Glomerular endothelial cell (primary cell): ENCODE measurements around the gene SGIP1. TPM values are rescaled to one million over a fixed set of nuclear protein-coding genes. Genes with fewer than 3 reads are reported as not detected.

Source experiments
- DNase-seq: peaks from one replicate; pipeline ENCODE4 v3.0.0-alpha.2; 2011; ENCODE audit warnings: low read depth, low spot score; ENCODE audit errors: extremely low read depth
- total RNA-seq: library from RNA; depleted of rRNA; stranded (reverse); fragments of >200 nt; gene quantifications from 2 replicates; pipeline ENCODE4 v1.2.3, GENCODE V29; 2015

The SGIP1 gene
- total RNA-seq, 1 donor from 2014 or later = 39.5 TPM

DNA sequence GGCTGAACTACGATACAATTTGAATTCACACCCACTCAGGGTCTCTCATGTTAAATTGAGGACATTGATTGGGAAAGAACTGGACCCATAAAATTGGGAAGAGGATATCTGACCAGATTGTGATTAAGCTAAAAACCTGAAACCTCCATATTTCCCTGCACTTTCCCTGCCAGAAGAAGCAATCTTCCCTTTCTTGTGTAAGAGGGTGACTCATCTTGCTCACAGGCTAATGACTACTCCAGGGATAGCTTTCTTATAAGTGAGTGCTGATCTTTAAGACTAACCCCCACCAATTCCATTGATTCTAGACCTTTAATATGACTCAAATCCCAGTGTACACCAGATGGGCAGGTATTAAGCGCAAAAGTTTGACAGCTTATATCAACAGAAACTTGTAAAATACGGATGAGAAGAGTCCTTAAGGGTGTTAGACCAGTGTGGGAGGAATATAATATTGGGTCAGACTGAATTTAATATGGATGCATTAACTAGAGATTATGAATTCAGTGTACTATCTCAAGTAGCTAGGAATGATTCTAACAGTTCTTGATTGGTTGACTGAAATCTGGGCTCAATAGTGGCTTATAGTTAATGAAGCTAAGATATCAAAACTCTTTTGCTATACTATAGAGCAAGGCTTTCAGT is 12.1 kb upstream of the SGIP1 start:
- no peak for DNase-seq

- no peak for DNase-seq
Observed at GRCh38 chr1:66523562-66523961, 10.4 kb upstream of the SGIP1 start.

DNA sequence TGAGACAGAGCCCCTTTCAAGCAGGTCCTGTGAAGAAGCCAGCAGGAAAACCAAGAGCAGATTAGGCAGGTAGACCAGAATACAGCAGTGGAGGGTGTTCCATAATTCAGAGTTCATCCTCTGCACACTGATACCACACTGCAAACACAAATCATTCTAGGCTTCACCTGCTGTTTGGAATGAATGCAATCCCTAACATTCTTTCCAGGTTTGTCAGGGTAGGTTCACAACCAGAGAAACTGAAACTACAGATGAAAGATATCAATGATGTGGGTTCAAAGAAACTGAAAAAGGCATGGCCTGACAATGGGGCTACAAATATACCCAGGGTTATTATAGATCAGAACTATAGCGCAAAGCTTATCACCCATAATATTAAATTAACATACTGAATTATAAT is 8.9 kb upstream of the SGIP1 start:
- DNase-seq = no peak

DNA sequence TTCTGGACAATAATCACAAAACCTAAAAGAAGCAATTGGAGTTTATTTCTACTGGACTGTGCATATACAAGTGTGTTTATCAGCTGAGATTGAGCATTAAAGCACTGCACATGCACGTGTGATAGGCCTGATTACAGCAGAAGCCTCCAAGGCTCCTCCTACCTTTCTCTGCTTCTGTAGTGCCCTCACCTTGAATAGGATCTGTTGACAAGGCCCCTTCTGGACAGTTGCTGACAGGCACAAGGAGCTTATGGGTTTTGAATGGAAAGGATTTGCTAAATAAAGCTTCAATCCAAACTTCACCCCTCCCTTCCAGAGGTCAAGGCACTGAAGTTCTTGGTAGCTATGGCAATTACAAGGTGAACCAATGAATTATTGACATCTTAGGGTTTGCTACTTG is 7.9 kb upstream of the SGIP1 start:
- DNase-seq = no peak

- DNase-seq = no peak
Observed at GRCh38 chr1:66526991-66527390, 7.0 kb upstream of the SGIP1 start.

- DNase-seq = peak; percentile 65
Observed at GRCh38 chr1:66527686-66528085, 6.3 kb upstream of the SGIP1 start.

GRCh38 chr1:66528580-66528979 is 5.4 kb upstream of the SGIP1 start:
- DNase-seq = no peak

DNA sequence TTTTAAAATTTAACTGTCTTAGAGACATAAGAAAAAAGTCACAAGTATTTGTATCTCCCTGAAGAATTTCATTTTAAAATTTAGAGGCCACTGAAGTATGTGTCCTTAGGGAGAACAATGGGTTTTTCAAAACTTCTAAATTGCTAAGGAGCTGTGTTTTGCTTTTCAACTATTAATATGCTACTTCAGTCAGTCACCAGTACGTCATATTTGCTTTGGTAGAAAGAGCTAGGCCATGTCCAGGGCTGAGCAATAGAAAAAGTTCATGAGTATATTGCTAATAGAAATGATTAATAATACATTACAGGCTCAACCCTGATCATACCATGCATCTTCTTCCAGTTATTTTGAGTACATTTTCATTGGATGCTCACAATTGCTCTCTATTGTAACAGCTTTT is 1.7 kb upstream of the SGIP1 start:
- DNase-seq = no peak

DNA sequence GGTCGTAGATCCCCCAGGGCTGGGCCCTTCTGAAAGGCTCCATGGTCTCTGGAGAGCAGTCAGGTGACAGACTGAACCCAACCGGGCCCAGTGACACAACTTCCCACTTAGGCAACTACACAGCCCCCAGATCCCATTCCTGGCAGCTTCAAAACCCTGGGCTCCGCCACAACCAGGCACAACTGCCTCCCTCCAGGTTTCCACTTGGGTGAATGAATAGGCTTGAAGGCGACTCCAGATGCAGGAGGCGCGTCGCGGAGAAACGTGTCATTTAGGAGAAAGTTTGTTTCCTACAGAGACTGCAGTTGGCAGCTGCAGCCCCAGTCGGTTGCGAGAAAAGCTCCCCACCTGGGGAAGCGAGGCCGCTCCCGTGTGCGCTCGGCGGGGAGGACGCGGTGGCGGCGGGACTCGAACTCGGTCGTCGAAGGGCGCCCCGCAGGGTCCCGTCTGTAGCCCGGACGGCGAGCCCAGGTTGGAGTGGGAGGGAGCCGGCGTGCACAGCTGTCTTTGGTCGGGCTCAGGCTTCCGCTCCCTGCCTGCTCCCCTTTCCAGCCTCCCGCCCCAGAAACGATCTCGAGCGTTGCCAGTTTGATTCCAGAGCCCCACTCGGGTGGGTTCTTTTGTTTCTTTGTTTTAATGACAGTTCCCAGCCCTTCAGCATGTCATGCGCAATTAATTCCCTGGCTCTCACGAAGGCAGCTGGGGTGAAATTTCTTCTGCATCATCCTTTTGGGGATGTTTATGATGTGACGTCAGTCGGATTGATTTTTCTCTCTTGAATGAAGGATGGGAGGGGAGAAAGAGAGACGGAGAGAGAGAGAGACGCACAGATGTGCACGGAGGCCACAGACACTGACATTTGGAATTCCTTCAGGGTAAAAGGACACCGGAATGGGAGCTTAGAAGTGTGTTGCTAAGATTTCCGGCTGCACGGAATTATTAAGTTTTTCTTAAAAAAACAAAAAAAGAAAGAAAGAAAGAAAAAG is 862 bp upstream of the SGIP1 start:
- peak; percentile 61 for DNase-seq

- no peak for DNase-seq
Observed at GRCh38 chr1:66535061-66535460, 1.1 kb downstream of the SGIP1 start.

- no peak for DNase-seq
Observed at GRCh38 chr1:66535853-66536252, 1.9 kb downstream of the SGIP1 start.

DNA sequence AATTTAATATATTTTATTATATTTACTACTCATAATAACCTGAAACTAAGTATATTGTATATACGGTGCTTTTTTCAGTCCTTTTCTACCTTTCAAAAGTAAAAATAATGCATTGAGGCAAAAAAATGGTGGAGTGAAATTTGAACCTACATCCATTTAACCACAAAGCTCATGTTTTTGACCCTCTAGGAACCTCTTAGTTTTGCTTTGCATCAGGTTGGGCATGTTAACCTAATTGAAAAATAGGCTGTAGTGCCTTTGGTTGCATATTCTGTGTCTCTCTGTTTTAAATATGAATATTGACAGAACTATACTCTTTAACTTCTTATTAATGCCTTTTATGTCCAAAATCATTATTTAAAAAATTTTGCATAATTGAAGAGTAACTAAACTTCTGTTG is 3.8 kb downstream of the SGIP1 start:
- no peak for DNase-seq

DNA sequence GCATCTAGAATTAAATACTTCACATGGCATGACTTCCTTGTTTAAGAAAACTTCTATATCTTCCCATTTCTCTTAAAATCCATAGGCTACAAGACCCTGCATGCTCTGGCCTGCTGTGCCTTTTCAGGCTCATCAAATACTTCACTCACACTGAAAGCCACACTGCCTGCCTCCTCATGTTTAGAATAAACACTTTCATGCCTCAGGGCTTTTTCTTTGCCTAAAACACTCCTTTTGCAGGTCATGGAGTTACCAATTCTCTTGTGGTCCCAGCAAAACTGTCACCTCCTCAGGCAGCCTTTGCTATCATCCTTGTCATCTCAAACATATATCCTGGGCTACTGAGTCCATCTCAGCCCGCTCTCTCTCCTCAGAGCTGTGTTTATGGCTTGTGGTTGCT is 5.5 kb downstream of the SGIP1 start:
- DNase-seq = no peak

DNA sequence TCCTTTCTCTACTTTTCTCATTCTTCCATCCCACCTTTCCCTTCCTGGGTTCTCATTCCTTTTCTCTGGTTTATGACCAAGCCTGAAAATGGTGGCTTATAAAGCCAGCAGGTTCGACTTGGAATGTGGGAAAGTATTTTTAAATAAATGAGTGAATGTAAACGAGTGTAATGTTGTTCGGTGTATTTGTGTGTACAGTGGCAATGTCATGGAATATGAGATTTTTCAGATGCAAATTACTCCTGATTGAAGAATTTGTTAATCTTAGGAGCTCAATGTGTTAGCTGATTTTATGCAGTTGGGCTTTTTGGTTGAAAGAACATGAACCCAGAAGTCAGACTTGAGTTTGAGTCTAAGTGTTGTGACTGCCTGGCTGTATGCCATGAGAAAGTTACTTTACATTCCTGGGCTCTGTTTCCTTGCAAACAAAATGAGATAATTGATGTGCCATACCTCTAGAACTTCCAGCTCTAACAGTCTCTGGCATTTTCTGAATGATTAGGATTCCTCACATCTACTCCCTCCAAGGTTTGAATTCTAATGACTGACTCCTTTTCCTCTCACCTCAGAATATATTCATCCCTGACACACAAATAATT is 6.6 kb downstream of the SGIP1 start:
- peak; percentile 60 for DNase-seq

GRCh38 chr1:66542314-66542713 is 8.4 kb downstream of the SGIP1 start:
- no peak for DNase-seq

- peak; percentile 90 for DNase-seq
Observed at GRCh38 chr1:66542811-66543767, 9.1 kb downstream of the SGIP1 start.

DNA sequence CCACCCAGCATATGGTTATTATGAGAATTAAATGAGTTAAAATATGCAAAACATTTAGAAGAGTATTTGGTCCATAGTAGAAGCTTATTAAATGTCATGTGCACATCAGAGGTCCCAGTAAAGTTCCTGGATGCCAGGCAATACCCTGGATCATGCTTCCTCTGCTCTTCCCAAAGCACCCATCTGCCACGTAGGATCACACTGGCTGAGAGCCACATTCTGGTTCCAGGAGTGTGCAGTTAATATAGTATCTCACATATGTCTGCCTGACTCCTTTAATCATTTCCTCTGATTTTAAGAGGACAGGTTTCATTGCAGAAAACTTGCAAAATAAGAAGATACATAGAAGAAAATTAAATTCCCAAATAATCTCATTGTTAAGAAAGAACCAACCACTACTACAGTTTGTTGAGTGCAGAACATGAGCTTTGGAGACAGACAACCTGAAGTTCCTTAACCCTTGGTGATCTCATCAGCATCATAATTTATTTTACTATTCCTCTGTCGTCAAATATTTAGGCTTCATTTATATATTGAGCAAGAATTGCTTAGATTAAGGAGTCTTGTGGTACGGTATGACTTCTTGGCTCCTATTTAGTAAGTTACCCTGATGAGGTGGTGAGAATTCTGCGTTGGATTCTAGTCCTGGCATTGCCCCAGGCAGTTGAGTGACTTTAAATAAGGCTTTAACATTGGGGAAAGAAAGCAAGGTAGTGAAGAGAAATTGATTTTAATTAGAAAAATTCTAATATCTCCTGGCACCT is 12.3 kb downstream of the SGIP1 start:
- DNase-seq = no peak

DNA sequence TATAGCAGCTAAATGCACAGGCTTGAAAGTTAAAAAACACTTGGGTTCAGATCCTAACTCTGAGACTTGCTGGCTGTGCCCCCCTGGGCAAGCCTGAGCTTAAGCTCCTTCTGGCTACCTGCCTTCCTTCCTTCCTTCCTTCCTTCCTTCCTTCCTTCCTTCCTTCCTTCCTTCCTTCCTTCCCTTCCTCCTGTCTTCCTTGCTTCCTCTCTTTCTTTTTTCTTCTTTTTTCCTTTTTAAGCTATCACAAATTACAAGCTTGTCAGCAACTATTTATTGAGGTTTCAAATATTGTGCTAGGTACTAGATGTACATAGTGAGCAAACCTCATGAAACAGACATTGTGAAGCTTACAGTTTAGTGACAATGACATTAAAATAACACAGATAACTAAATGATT is 15.1 kb downstream of the SGIP1 start:
- no peak for DNase-seq

DNA sequence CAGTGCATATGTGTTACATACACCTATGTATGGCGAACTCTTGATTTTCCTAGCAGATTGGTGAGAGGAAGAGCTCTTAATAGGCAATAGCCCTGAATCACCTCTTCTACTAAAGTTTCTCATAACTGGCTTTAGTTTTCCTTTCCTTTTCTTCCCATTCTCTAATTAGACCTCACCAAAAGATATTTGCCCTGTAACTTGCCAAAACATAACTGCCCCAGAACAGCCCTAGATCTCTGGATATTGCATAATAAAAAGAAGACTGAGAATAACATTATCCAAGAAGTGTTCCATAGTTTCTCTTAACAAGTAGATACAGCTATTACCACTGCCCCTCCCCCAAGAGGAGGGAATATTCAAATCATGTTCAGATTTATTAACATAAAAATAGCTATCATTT is 16.3 kb downstream of the SGIP1 start:
- no peak for DNase-seq

DNA sequence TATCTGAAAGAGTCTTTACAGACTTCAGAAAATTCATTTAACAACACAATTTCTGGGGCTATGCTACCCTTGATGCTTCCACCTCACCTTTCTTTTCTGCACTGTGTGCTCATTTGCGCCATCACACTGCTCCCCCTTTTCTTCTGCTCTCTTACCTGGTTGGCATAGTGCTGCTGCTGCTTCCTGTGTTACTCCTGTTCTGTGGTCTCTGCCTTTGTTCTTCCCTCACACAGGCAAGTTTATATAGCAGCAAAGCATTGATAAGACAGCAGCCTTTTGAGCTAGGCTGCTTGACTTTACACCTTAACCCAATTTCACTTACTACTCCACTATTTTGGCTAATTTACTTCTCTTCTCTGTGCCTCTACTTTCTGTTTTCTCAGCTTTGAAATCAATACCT is 18.3 kb downstream of the SGIP1 start:
- no peak for DNase-seq
